Activated CD8-positive, alpha-beta memory T cell treated with anti-CD3 and anti-CD28 coated beads, Interleukin-2, amount 50 U/mL, for 48 hours (primary cell): Measurements from ENCODE around the gene MIDN.
"Not testable (repeated sequence)": the region's sequence is repeated elsewhere in the genome, so short reads cannot be mapped to it uniquely, and the experiment has no call there.

Experiments
- DNase-seq: peaks from one replicate; pipeline ENCODE4 v3.0.0-alpha.2; 2020

Gene MIDN

DNA sequence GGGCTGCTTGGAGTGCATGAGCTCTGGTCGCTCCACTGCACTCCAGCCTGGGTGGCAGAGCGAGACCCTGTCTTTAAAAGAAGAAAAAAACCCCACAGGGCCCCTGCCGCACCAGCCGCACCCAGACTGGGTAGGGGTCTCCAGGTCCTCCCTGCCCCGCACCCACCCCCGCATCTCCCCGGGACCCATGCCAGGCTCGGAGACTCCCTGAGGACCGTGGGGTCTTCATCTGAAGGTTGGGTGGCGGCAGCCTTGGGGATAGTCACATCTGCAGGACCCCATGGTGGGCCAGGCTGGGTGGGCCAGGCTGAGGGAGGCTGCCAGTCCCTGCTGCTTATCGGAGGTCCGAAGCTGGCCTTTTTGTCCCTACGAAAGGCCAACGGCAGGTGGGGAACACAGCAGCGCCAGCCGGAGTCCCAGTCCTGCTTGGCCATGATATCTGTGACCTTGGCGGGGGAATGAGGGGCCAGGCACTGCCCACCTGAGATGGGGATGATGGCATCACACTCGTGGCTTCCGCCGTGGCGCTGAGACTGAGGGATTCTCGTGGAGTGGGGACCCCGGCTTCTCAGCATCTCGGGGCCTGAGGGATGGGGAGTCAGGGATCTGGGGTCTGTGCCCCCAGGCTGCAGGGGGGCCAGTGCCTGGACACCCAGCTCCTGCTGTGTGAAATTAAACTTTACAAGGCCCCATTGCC is 48.3 kb downstream of the MIDN start:
- DNase-seq = no peak

DNA sequence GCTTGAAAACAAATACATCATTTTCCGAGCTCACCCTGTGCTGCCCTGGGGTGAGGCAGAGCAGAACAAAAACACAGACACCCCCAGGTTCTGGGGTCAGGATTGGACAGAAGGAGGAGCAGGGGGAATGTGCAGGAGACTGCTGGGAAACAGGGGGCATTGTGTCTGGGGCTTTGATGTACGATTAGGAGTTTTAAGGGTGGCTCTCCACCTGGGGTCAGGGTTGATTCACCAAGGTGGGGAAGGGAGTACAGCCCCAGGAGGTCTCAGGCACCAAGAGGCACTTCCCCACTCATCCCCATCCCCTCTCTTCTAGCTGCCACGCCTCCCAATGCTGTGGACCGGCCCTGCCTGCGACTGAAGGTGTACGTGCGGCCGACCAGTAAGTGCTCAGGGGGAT is 49.9 kb downstream of the MIDN start:
- DNase-seq = no peak

DNA sequence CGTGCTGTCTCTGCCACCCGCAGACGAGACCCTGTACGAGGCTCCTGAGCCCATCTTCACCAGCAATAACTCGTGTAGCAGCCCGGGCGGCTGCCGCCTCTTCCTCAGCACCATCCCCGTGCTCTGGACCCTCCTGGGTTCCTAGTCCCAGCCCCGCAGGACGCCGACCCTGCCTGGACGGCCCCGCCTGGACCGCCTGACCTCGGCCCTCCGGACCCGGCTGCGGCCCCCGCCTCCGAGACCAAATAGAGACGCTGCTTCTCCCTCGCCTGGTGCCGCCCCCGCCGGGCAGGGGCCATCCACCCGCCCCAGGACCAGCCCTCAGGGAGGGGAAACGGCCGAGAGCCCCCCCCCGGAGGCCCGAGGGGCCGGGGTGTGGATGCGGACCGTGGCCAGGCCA is 51.4 kb downstream of the MIDN start:
- no peak for DNase-seq

DNA sequence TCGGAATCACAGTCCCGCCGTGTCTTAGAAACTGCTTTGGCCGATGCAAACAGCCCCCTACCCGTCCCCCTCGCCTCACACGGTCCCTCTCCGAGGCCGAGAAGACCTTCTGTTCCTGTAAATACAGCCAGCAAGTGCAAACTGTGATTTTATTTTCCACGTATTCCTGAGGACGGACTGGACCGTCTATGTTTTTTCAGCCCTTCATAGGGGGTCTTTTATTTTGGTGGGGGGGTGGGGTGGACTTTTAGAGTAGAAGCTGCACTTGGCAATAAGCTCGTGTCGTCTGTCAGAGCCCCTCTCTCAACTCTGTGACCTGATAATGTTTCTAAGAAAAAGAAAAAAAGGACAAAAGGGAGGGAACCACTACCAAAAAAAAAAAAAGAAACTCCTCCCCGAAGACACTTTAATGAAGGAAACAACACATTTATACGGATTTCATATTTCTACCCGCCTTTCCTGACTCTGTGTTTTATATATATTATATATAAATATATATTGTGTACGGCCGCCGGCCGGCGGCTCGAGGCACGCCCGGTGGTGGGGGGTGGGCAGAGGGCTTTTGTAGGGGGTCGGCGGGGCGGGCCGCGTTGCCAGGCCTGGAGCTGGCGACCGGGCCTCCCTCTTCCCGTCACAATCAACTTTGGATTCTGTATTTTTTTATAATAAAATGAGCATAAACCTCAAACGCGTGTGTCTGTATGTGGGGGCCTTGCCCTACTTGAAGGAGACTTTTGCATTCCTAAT is 52.5 kb downstream of the MIDN start:
- no peak for DNase-seq

DNA sequence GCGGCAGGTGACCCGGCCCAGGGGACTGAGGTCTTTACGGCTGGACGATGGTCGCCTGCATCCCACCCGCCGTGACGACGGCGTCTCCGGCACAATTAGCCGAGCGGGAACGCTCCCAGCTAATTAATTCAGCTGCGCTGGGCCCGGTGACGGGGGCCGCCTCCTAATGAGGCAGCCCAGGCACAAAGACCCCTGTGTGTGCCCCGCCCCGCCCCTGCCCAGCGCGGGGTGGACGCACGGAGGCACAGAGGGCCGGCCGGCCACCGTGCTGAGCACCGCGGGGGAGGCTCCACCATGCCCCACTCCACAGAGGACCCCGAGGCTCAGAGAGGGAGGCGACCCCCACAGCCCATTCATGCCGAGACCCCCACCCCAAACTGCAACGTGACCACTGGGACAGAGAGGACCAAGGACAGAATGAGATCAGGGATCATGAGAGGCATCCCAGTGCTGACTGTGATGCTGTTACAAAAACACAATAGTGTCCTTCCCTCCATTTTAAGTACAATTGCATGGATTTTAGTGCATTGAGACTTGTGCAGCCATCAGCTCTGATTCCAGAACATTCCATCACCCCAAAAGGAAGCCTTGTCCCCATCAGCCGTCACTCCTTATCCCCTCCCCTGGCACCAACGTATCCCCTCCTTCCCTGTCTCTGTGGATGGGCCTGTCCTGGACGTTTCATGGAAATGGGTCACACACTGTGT is 54.3 kb downstream of the MIDN start:
- DNase-seq = no peak

DNA sequence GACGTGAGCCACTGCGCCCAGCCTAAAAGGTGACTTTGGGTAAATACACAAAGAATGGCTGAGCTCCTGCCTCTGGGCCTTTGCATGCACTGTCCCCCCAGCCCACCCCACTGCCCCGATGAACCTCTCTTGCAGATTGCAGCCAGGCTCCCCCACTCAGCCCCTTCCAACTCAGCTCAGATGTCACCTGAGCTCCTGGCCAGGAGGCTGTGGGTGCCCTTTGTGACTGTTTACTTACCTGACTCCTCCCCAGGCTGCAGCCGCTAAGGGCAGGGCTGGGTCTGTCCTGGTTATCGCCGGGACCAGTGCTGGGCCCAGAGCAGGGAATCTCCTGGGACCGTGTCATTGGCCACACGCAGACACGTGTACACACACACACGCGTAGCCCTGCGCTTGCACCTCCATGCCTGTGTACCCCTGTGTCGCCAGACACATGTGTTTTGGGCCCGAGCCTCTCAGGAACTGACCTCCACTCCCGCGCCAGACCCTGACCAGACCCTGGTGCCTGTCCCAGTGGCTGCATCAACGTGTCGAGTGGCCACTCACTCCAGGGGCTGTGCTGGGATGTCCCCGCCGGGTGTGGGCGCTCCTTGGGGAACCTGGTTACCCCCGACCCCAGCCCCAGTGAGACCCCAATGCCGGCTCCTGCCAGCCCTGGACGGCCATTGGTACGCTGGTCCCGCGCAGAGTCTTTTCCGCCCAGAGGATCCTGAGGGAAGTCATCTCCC is 56.0 kb downstream of the MIDN start:
- no peak for DNase-seq

DNA sequence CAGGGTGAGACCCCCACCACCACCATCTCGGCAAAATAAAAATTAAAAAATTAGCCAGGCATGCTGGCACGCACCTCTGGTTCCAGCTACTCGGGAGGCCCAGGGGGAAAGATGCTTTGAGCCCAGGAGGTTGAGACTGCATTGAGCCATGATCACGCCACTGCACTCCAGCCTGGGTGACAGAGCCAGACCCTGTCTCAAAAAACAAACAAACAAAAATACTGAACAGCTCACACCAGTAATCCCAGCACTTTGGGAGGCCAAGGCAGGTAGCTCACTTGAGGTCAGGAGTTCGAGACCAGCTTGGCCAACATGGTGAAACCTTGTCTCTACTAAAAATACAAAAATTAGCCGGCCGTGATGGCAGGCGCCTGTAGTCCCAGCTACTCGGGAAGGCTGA is 57.0 kb downstream of the MIDN start:
- not testable (repeated sequence) for DNase-seq

DNA sequence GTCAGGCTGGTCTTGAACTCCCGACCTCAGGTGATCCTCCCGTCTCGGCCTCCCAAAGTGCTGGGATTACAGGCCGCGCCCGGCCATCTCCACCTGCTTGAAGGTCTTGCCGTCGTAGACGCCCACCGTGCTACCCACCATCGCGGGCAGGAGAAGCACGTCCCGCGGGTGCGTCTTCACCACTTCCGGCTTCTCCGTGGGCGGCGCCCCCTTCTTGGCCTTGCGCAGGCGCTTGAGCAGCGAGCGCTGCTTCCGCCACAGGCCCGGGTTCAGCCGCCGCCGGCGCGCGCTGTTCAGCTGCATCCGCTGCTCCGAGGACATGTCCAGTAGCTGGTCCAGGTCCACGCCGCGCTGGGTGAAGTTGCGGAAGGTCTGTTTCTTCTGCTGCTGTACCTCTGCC is 58.9 kb downstream of the MIDN start:
- DNase-seq = no peak

DNA sequence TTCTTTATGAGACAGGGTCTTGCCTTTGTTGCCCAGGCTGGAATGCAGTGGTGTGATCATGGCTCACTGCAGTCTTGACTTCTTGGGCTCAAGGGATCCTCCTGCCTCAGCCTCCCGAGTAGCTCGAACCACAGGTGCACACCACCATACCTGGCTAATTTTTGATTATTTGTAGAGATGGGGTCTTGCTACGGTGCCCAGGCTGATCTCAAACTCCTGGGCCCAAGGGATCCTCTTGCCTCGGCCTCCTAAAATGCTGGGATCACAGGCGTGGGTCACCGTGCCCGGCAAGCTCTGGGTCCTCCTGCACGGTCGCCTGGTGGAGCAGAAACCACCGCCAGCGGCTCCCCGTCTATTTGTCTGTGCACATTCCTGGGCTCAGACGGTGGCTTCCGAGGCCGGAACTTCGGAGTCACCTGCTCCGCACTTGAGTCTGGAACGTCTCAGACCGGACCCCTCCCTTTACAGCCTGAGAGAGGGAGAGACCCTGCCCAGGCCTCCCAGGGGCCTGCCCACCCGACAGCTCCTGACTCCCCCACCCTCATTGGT is 59.4 kb downstream of the MIDN start:
- DNase-seq = no peak

DNA sequence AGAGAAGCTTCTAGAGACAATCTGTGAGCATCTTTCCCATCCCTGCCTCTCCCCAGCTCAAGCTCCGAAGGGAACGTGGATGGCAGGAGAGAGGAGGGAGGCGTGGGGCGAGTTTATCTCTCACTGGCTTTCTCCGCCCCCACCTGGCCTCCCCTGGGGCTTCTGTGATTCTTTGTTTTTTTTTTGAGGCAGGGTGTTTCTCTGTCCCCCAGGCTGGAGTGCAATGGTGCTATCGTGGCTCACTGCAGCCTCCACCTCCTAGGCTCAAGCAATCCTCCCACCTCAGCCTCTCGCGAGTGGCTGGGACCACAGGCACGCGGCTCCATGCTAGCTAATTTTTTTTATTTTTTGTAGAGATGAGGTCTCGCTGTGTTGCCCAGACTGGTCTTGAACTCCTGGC is 60.3 kb downstream of the MIDN start:
- DNase-seq = no peak
